A549 (cell line): ENCODE data around the gene DUS3L.

Experiments used
- POLR2A ChIP-seq: IDR thresholded peaks from 2 replicates; pipeline ENCODE4 v1.6.1; 2012; ENCODE audit warnings: mild to moderate bottlenecking, low read length
- TF ChIP-seq, protein P1 (sequence below): fragments of >200 bp; sonication (Bioruptor Twin); formaldehyde crosslinking; IDR thresholded peaks from 3 replicates; pipeline ENCODE4 v1.6.1; 2016

DNA sequence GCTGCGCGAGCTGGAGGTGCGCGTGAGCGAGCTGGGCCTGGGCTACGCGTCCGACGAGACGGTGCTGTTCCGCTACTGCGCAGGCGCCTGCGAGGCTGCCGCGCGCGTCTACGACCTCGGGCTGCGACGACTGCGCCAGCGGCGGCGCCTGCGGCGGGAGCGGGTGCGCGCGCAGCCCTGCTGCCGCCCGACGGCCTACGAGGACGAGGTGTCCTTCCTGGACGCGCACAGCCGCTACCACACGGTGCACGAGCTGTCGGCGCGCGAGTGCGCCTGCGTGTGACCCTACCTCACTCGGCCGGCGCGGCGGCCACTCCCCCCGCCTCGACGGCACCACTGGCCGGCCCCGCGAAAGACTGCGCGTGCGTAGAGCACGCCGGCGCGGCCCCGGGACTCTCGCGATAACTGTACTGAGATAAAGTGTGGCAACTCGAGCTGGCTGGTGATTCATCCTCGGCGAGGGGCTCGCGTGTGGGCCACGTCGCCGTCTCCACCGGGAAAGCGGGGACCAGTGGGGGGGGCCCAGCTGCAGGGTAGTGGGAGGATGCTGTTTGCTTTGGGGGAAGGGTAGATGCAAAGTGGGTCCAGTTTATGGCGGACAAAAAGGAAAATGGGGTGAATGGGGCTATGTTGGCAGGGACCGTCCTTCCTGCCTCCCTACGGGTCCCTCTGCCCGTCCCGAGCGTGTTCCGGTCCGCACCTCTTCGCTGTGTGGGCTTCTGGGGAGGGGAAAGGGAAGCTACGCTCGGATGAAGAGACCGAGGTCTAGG is 37.1 kb upstream of the DUS3L start:
- TF ChIP-seq, protein P1, sequence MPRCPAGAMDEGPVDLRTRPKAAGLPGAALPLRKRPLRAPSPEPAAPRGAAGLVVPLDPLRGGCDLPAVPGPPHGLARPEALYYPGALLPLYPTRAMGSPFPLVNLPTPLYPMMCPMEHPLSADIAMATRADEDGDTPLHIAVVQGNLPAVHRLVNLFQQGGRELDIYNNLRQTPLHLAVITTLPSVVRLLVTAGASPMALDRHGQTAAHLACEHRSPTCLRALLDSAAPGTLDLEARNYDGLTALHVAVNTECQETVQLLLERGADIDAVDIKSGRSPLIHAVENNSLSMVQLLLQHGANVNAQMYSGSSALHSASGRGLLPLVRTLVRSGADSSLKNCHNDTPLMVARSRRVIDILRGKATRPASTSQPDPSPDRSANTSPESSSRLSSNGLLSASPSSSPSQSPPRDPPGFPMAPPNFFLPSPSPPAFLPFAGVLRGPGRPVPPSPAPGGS, result peak; percentile 80; the same call in 1 of the 3 replicates
- peak; percentile 96 for TF ChIP-seq POLR2A
